Upper lobe of left lung (tissue), 4 donors: ENCODE data around the gene COX17.

Source experiments
- CTCF ChIP-seq, 6 experiments: fragments of 450-650 bp in 4 of 6; fragments of 200-600 bp in 2 of 6; sonication (generic) in 2 of 6; IDR thresholded peaks; one replicate each; pipeline ENCODE4 v1.5.1; 2016 to 2019; ENCODE audit warnings: antibody characterized with exemption in 6 of 6
- EP300 ChIP-seq, 4 donors: sonication (generic); formaldehyde crosslinking; IDR thresholded peaks; one replicate each; pipeline ENCODE4 v1.5.1; 2017; ENCODE audit warnings: antibody characterized with exemption in 4 of 4, control low read depth in 2 of 4
- POLR2A ChIP-seq, 4 donors: fragments of 450-650 bp; IDR thresholded peaks; one replicate each; pipeline ENCODE4 v1.5.1; 2016 to 2017; ENCODE audit warnings: antibody characterized with exemption in 4 of 4, mild to moderate bottlenecking in 2 of 4
- POLR2AphosphoS5 ChIP-seq, 2 donors: sonication (generic); formaldehyde crosslinking; IDR thresholded peaks; one replicate each; pipeline ENCODE4 v1.5.1; 2017; ENCODE audit warnings: antibody characterized with exemption in 2 of 2

DNA sequence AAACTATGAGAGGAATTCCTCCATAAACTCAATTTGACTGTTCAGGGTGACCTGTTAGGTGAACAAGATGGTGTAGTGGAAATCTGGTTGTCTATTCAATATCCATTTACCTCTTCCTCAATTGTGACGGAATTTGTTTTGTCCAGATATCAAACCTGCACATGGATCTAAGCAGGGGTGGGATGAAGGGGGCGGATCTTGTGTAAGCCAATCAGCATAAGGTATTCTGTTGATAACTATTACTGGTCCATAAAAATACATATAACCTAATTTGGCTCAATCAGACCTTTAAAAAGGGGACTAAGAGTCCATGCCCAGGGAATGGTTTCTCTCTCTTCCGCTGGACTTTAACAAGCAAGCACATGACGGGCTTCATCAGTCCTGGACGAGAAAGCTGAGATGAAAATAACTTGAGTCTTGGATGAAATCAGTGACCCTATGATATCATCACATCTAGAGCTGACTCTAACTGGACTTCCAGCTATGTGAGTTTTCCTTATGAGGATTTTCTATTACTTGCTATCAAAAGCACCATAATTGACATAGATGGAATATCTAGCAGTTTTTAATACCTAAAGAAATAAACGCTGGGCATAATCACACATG, 11.1 kb downstream of the COX17 start:
- no peak for TF ChIP-seq CTCF (IDR thresholded peaks at IDR 0.05)
- TF ChIP-seq EP300 (IDR thresholded peaks at IDR 0.05) = no peak
- no peak for TF ChIP-seq POLR2AphosphoS5 (IDR thresholded peaks at IDR 0.05)
- no peak for TF ChIP-seq POLR2A (IDR thresholded peaks at IDR 0.05)
